SK-N-SH (cell line): ENCODE data around the gene F13B.

Experiments
- EP300 ChIP-seq, 2 experiments: IDR thresholded peaks; 2 replicates each; pipeline versions ENCODE4 v1.4.0 to v1.6.1; 2012; ENCODE audit warnings: borderline replicate concordance in 1 of 2, low read depth in 1 of 2, low read length in 1 of 2
- EZH2phosphoT487 ChIP-seq: fragments of 200-600 bp; sonication (generic); IDR thresholded peaks from 2 replicates; pipeline ENCODE4 v1.6.1; 2017; ENCODE audit warnings: low read depth, mixed run types, mild to moderate bottlenecking, antibody characterized with exemption, moderate library complexity, borderline replicate concordance
- JUND ChIP-seq: IDR thresholded peaks from 2 replicates; pipeline ENCODE4 v1.4.0; 2012
- POLR2AphosphoS5 ChIP-seq: IDR thresholded peaks from 2 replicates; pipeline ENCODE4 v1.6.1; 2012; ENCODE audit warnings: low read depth, low read length
- SMC3 ChIP-seq: IDR thresholded peaks from 2 replicates; pipeline ENCODE4 v1.6.1; 2012; ENCODE audit warnings: low read depth, low read length, improper control_type of control experiment
- TAF1 ChIP-seq: IDR thresholded peaks from 2 replicates; pipeline ENCODE4 v1.6.1; 2012; ENCODE audit warnings: low read depth, mild to moderate bottlenecking, low read length, moderate library complexity, borderline replicate concordance
- TEAD4 ChIP-seq: IDR thresholded peaks from 2 replicates; pipeline ENCODE4 v1.4.0; 2012; ENCODE audit warnings: mild to moderate bottlenecking, borderline replicate concordance; ENCODE audit not compliant: insufficient read depth
- TF ChIP-seq, protein P1 (sequence below): fragments of 200-600 bp; sonication (generic); IDR thresholded peaks from 2 replicates; pipeline ENCODE4 v1.6.1; 2017; ENCODE audit warnings: antibody characterized with exemption, mild to moderate bottlenecking, moderate library complexity
- TF ChIP-seq, protein P2 (sequence below): IDR thresholded peaks from 2 replicates; pipeline ENCODE4 v1.6.1; 2012; ENCODE audit warnings: mild to moderate bottlenecking, low read depth, low read length, moderate library complexity
- TF ChIP-seq, protein P3 (sequence below): fragments of 150-350 bp; IDR thresholded peaks from 2 replicates; pipeline ENCODE4 v1.6.1; 2017; ENCODE audit warnings: antibody characterized with exemption, low read length, low read depth, borderline replicate concordance

DNA sequence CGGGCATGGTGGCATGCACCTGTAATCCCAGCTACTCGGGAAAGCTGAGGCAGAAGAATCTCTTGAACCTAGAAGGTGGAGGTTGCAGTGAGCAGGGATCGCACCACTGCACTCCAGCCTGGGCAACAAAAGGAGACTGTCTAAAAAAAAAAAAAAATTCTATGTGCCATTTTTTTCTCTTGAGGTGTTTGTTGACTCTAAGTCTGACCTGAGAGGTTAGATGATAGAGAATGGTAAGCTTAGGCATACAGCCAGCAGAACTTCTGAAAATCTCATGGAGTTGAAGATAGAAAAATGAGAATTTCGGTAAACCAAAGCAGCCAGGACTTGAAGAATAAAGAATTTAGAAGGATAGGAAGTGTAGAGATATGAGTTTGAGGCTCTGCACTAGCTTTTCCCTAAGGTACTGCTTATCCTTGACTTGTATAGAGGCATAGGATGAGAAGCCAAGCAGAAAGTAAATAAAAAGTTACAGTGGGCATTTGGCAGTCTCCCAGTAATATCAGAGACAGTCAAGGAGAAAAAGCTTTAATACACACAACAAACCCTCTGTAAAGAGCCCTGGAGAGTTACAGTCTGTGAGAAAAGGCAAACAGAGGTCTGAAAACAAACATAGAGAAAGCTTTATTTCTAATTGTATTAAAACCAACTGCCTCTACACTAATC is 24.3 kb downstream of the F13B start:
- TF ChIP-seq, protein P1, sequence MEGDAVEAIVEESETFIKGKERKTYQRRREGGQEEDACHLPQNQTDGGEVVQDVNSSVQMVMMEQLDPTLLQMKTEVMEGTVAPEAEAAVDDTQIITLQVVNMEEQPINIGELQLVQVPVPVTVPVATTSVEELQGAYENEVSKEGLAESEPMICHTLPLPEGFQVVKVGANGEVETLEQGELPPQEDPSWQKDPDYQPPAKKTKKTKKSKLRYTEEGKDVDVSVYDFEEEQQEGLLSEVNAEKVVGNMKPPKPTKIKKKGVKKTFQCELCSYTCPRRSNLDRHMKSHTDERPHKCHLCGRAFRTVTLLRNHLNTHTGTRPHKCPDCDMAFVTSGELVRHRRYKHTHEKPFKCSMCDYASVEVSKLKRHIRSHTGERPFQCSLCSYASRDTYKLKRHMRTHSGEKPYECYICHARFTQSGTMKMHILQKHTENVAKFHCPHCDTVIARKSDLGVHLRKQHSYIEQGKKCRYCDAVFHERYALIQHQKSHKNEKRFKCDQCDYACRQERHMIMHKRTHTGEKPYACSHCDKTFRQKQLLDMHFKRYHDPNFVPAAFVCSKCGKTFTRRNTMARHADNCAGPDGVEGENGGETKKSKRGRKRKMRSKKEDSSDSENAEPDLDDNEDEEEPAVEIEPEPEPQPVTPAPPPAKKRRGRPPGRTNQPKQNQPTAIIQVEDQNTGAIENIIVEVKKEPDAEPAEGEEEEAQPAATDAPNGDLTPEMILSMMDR, result no peak
- TF ChIP-seq POLR2AphosphoS5 (no peak), SMC3 (no peak), TEAD4 (no peak), JUND (no peak), TAF1 (no peak), EP300 (IDR thresholded peaks at IDR 0.05; ENCODE audit: borderline replicate concordance in 1 of 2, low read depth in 1 of 2, low read length in 1 of 2) (no peak), EZH2phosphoT487 (no peak)
- TF ChIP-seq, protein P2, sequence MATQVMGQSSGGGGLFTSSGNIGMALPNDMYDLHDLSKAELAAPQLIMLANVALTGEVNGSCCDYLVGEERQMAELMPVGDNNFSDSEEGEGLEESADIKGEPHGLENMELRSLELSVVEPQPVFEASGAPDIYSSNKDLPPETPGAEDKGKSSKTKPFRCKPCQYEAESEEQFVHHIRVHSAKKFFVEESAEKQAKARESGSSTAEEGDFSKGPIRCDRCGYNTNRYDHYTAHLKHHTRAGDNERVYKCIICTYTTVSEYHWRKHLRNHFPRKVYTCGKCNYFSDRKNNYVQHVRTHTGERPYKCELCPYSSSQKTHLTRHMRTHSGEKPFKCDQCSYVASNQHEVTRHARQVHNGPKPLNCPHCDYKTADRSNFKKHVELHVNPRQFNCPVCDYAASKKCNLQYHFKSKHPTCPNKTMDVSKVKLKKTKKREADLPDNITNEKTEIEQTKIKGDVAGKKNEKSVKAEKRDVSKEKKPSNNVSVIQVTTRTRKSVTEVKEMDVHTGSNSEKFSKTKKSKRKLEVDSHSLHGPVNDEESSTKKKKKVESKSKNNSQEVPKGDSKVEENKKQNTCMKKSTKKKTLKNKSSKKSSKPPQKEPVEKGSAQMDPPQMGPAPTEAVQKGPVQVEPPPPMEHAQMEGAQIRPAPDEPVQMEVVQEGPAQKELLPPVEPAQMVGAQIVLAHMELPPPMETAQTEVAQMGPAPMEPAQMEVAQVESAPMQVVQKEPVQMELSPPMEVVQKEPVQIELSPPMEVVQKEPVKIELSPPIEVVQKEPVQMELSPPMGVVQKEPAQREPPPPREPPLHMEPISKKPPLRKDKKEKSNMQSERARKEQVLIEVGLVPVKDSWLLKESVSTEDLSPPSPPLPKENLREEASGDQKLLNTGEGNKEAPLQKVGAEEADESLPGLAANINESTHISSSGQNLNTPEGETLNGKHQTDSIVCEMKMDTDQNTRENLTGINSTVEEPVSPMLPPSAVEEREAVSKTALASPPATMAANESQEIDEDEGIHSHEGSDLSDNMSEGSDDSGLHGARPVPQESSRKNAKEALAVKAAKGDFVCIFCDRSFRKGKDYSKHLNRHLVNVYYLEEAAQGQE, result no peak
- TF ChIP-seq, protein P3, sequence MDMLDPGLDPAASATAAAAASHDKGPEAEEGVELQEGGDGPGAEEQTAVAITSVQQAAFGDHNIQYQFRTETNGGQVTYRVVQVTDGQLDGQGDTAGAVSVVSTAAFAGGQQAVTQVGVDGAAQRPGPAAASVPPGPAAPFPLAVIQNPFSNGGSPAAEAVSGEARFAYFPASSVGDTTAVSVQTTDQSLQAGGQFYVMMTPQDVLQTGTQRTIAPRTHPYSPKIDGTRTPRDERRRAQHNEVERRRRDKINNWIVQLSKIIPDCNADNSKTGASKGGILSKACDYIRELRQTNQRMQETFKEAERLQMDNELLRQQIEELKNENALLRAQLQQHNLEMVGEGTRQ, result no peak
